T-helper 1 cell (primary cell): ENCODE results near the gene CCL8.

Source experiments
- DNase-seq, 5 donors: peaks; one replicate each; pipeline ENCODE4 v3.0.0-alpha.2; 2012 to 2020

The CCL8 gene

DNA sequence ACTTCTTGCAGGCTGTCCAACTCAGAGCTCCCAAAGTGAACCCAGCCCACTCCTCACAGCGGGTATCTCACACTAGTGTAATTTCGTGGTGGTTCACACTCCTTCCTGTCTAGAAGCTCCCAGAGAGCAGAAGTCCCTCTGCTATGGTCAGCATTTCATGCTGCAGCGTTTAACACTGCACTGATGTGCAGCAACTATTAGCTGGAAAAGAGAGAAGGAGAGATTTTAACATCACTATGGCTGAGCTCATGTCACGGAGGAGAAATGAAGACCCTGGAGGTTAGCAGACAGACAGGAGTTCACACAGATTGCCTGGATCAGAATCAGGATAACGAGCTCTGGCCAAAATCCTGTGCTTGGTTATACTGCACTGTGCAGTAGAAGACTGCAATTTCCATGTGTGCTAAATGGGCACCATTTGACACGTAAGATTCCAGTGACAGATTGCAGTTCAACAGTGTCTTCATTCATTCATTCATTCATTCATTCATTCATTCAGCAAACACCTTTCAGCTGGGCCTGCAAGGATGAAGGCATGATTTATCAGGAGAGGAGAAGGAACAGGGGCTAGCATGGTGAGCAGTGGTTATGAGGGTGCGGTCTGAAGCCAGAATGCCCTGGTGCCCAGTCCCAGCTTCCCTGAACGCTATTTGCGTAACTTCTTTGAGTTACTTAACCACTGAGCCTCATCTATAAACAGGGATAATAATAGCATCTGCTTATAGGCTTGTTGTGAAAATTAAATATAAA lies 49.1 kb downstream of the CCL8 start:
- no peak for DNase-seq

DNA sequence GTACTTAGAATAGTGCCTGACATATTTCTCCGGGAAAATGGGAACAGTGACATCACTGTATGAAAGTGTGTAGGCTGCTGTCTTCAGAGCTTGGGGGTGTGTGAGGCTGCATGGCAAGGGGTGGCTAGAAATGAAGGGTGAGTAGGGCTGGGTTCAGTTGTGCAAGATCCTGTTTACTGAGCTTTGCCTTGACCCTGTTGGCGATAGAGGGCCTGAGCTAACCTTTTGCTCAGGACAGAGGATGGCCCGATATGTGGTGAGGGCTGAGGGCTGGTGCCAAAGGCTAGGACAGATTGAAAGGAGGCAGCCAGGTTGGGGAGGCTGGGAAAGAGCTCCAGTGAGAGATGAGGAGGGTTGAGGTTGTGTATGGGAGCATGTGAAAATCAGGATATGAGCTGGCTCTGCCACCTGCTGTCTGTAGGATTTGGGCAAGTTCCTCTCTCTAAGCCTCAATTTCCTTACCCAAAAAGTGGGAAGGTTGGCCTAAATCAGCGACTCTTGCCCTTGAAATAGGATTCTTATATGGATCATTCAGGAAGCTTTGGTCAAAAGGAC lies 49.8 kb downstream of the CCL8 start:
- DNase-seq, result no peak

DNA sequence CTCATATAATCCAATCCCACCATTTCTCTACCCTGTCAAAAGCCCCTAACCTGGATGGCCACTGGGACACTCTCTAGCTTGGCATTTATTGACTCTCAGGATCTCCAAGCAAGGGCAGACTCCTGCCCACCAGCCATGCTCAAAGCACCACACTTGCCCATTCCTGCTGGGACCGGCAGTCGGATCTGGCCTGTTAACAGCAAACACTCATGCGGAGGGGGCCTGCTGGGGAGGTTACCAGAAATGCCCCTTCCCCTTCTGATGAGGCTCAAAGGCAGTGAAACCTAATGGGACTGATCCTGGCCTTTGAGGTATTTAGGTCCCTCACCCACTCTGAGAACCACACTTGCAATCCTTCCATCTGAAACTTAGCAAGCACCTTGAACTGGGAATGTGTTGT lies 50.3 kb downstream of the CCL8 start:
- DNase-seq, result no peak

DNA sequence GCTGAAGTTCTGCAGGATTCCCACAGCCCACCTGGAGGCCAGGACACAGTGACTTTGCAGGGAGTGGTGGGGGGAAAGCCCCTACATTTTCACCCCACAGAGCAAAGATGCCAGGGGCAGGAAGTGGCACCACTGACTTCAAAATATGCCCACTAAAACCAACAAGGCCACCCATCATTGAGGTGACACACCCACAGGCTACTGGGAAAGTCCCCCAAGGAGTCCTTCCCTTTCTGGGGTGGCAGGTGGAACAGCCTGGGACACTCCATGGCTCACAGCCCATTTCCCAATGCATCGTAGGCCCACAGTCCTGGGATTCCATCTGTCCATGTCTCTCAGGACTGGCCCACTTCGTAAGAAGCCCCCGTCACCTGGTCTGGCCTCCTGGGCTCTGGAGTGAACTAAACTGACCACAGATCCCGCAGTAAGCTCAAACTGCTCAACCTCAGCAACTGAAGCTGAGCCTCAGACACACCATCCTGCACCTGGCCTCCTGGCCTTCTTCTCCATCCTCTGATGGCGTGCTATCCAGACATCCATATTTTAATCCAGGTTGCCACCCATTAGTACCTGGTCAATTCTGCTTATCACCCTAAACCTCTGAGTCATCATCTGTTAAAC lies 51.3 kb downstream of the CCL8 start:
- no peak for DNase-seq

DNA sequence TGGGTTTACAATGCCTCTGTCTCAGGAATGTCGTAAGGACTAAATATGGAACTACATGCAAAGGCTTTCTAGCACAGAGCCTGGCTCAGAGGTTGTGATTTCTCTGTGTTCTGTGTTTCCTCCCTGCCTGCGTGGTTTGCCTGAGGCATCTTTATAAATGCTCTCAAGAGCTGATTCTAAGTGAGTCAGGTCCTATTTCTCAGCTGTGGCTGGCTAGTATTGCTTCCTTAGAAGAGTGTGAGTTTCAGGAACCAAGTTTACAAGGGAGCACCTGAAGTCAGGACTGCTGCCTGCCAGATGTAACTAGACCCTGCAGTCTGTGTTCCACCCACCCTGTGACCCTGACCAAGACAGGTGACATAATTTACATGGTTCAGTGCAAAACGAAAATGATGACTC lies 51.8 kb downstream of the CCL8 start:
- no peak for DNase-seq
